Liver (tissue), 9 donors: Measurements from ENCODE around the gene SURF1. TPM values are rescaled to one million over a fixed set of nuclear protein-coding genes. Genes with fewer than 3 reads are reported as not detected.

ENCODE experiments used
- DNase-seq: peaks from one replicate; pipeline ENCODE4 v3.0.0-alpha.2; 2017; ENCODE audit warnings: low spot score
- H3K27ac ChIP-seq, 2 donors: one replicate each; pipeline ENCODE4 v1.7.0; 2013; ENCODE audit warnings: inconsistent platforms in 2 of 2, low read length in 2 of 2, control low read depth in 1 of 2, low read depth in 1 of 2, mild to moderate bottlenecking in 1 of 2
- H3K27me3 ChIP-seq, 4 donors: one replicate each; pipeline versions ENCODE4 v1.6.1 to v1.7.0; 2013; ENCODE audit warnings: low read length in 3 of 4, inconsistent platforms in 1 of 4, mild to moderate bottlenecking in 1 of 4, moderate library complexity in 1 of 4; ENCODE audit not compliant: control insufficient read depth in 4 of 4, insufficient read depth in 4 of 4
- H3K36me3 ChIP-seq, 4 donors: one replicate each; pipeline versions ENCODE4 v1.6.1 to v1.7.0; 2013; ENCODE audit warnings: low read length in 3 of 4, mild to moderate bottlenecking in 3 of 4, low read depth in 1 of 4, moderate library complexity in 1 of 4; ENCODE audit not compliant: control insufficient read depth in 4 of 4, insufficient read depth in 3 of 4
- H3K4me1 ChIP-seq, 4 donors: one replicate each; pipeline versions ENCODE4 v1.6.1 to v1.7.0; 2013; ENCODE audit warnings: low read length in 3 of 4, mild to moderate bottlenecking in 3 of 4, moderate library complexity in 1 of 4; ENCODE audit not compliant: control insufficient read depth in 4 of 4, insufficient read depth in 4 of 4
- H3K4me3 ChIP-seq, 3 donors: one replicate each; pipeline versions ENCODE4 v1.6.1 to v1.7.0; 2013; ENCODE audit warnings: low read length in 3 of 3, control low read depth in 1 of 3, low read depth in 1 of 3, mild to moderate bottlenecking in 1 of 3
- H3K9ac ChIP-seq, 2 donors: one replicate each; pipeline ENCODE4 v1.7.0; 2013; ENCODE audit warnings: low read length in 2 of 2, mild to moderate bottlenecking in 2 of 2, moderate library complexity in 2 of 2, control low read depth in 1 of 2, low read depth in 1 of 2
- H3K9me3 ChIP-seq, 4 donors: one replicate each; pipeline versions ENCODE4 v1.6.1 to v1.7.0; 2013; ENCODE audit warnings: low read length in 3 of 4; ENCODE audit not compliant: control insufficient read depth in 4 of 4
- EGR1 ChIP-seq, 2 donors: IDR thresholded peaks; 2 replicates each; pipeline ENCODE4 v1.6.1; 2016 to 2018; ENCODE audit warnings: antibody characterized with exemption in 2 of 2, low read depth in 2 of 2
- FOXA1 ChIP-seq: IDR thresholded peaks from 2 replicates; pipeline ENCODE4 v1.6.1; 2016; ENCODE audit warnings: antibody characterized with exemption
- FOXA2 ChIP-seq: IDR thresholded peaks from 2 replicates; pipeline ENCODE4 v1.6.1; 2016; ENCODE audit warnings: antibody characterized with exemption
- GABPA ChIP-seq, 2 donors: IDR thresholded peaks in 1 of 2; conservative IDR thresholded peaks in 1 of 2; 2 replicates each; pipeline ENCODE4 v1.6.1; 2016; ENCODE audit warnings: antibody characterized with exemption in 2 of 2, mild to moderate bottlenecking in 1 of 2, moderate library complexity in 1 of 2
- HNF4A ChIP-seq, 2 donors: conservative IDR thresholded peaks; 2 replicates each; pipeline ENCODE4 v1.6.1; 2016; ENCODE audit warnings: antibody characterized with exemption in 2 of 2, mild to moderate bottlenecking in 2 of 2
- HNF4G ChIP-seq: IDR thresholded peaks from 2 replicates; pipeline ENCODE4 v1.6.1; 2016; ENCODE audit warnings: antibody characterized with exemption
- JUND ChIP-seq, 2 donors: IDR thresholded peaks; 2 replicates each; pipeline ENCODE4 v1.6.1; 2016; ENCODE audit warnings: antibody characterized with exemption in 2 of 2
- NR2F2 ChIP-seq: IDR thresholded peaks from 2 replicates; pipeline ENCODE4 v1.6.1; 2016; ENCODE audit warnings: antibody characterized with exemption
- RAD21 ChIP-seq, 2 donors: IDR thresholded peaks; 2 replicates each; pipeline ENCODE4 v1.6.1; 2016; ENCODE audit warnings: antibody characterized with exemption in 2 of 2, mild to moderate bottlenecking in 2 of 2
- RXRA ChIP-seq, 2 donors: IDR thresholded peaks; 2 replicates each; pipeline ENCODE4 v1.6.1; 2017 to 2018; ENCODE audit warnings: antibody characterized with exemption in 2 of 2, mild to moderate bottlenecking in 1 of 2
- SP1 ChIP-seq: IDR thresholded peaks from 2 replicates; pipeline ENCODE4 v1.6.1; 2018; ENCODE audit warnings: antibody characterized with exemption, mild to moderate bottlenecking
- TAF1 ChIP-seq: conservative IDR thresholded peaks from 2 replicates; pipeline ENCODE4 v1.6.1; 2016; ENCODE audit warnings: antibody characterized with exemption, mild to moderate bottlenecking
- YY1 ChIP-seq: IDR thresholded peaks from 2 replicates; pipeline ENCODE4 v1.6.1; 2016; ENCODE audit warnings: antibody characterized with exemption, mild to moderate bottlenecking
- WGBS: extraction: QIAGEN DNeasy Blood & Tissue Kit; methylation state at CpG from one replicate; pipeline ENCODE4 v1.1.7; 2013; 5-methylcytosine and 5-hydroxymethylcytosine counted together
- polyA plus RNA-seq, 2 donors: library from polyadenylated mRNA; stranded (reverse) in 1 of 2; unstranded in 1 of 2; fragments of 200-250 nt in 1 of 2; fragments of >200 nt in 1 of 2; fragmentation: Nextera tagmentation in 1 of 2; extraction: Ambion mirVana in 1 of 2; gene quantifications; one replicate each; pipeline versions ENCODE4 v1.2.1 to v1.2.3, GENCODE V29; 2013 to 2015
- total RNA-seq, 2 donors: library from RNA; depleted of rRNA; stranded (reverse); fragments of >200 nt; gene quantifications; one replicate each; pipeline ENCODE4 v1.2.3, GENCODE V29; 2014
- TF ChIP-seq, protein P1 (sequence below): IDR thresholded peaks from 2 replicates; pipeline ENCODE4 v1.6.1; 2016; ENCODE audit warnings: antibody characterized with exemption, mild to moderate bottlenecking
- TF ChIP-seq, protein P2 (sequence below): fragments of 150-350 bp; IDR thresholded peaks from 2 replicates; pipeline ENCODE4 v1.5.1; 2017; ENCODE audit warnings: improper control_type of control experiment, low read depth, low read length; ENCODE audit not compliant: missing input control
- TF ChIP-seq, protein P3 (sequence below): IDR thresholded peaks from 2 replicates; pipeline ENCODE4 v1.6.1; 2016; ENCODE audit warnings: antibody characterized with exemption
- TF ChIP-seq, protein P4 (sequence below): IDR thresholded peaks from 2 replicates; pipeline ENCODE4 v1.6.1; 2016; ENCODE audit warnings: antibody characterized with exemption
- TF ChIP-seq, protein P5 (sequence below): IDR thresholded peaks from 2 replicates; pipeline ENCODE4 v1.6.1; 2016; ENCODE audit warnings: antibody characterized with exemption
- donor health status: healthy.
- donor health status: healthy.
- donor health status: healthy.
- donor health status: healthy.
- donor health status: healthy.

Gene SURF1
- total and polyA plus RNA-seq, 4 donors, result 20.7 to 106 (median 50.5) TPM

DNA sequence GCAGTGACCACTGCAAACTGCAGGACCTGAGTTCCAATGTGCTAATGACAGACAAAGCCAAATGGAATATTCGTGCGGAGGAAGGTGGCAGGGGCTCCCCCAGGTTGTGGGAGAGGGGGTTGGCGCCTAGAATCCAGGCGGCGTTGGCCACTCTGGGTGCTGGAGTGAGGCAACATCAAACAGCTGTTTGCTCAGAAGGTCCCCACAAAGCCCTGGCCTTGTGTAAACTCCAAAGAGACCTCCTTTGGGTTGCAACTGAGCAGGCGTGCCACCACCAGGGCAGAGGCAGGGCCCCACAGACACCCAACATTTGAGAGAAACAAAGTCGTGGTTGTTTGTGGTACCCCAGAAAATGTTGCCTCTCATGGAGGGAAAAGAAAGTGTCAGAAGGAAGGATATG is 34.4 kb upstream of the SURF1 start:
- H3K27me3 ChIP-seq, result no peaks in the 10 kb centered on the region
- no peaks in the 10 kb centered on the region for H3K9me3 ChIP-seq
- no peak for DNase-seq
- H3K36me3 ChIP-seq, result no peaks in the 10 kb centered on the region
- WGBS, result 80% methylated on average over 7 of the region's 7 CpGs
- H3K9ac ChIP-seq, result no peak overlapping the region
- no peak overlapping the region for H3K4me3 ChIP-seq
- H3K27ac ChIP-seq, result no peak overlapping the region
- H3K4me1 ChIP-seq, result no peaks in the 10 kb centered on the region
- TF ChIP-seq, protein P1, sequence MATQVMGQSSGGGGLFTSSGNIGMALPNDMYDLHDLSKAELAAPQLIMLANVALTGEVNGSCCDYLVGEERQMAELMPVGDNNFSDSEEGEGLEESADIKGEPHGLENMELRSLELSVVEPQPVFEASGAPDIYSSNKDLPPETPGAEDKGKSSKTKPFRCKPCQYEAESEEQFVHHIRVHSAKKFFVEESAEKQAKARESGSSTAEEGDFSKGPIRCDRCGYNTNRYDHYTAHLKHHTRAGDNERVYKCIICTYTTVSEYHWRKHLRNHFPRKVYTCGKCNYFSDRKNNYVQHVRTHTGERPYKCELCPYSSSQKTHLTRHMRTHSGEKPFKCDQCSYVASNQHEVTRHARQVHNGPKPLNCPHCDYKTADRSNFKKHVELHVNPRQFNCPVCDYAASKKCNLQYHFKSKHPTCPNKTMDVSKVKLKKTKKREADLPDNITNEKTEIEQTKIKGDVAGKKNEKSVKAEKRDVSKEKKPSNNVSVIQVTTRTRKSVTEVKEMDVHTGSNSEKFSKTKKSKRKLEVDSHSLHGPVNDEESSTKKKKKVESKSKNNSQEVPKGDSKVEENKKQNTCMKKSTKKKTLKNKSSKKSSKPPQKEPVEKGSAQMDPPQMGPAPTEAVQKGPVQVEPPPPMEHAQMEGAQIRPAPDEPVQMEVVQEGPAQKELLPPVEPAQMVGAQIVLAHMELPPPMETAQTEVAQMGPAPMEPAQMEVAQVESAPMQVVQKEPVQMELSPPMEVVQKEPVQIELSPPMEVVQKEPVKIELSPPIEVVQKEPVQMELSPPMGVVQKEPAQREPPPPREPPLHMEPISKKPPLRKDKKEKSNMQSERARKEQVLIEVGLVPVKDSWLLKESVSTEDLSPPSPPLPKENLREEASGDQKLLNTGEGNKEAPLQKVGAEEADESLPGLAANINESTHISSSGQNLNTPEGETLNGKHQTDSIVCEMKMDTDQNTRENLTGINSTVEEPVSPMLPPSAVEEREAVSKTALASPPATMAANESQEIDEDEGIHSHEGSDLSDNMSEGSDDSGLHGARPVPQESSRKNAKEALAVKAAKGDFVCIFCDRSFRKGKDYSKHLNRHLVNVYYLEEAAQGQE, result no peak
- TF ChIP-seq HNF4G (no peak), HNF4A (conservative IDR thresholded peaks at IDR 0.05) (no peak), RAD21 (IDR thresholded peaks at IDR 0.05) (no peak), EGR1 (IDR thresholded peaks at IDR 0.05; ENCODE audit: low read depth in 2 of 2) (no peak), SP1 (no peak), JUND (IDR thresholded peaks at IDR 0.05) (no peak), NR2F2 (no peak), TAF1 (no peak), GABPA (IDR thresholded peaks at IDR 0.05 in 1 of 2, conservative IDR thresholded peaks at IDR 0.05 in 1 of 2) (no peak), FOXA2 (no peak), FOXA1 (no peak), RXRA (IDR thresholded peaks at IDR 0.05) (no peak), YY1 (no peak)
- TF ChIP-seq, protein P2, sequence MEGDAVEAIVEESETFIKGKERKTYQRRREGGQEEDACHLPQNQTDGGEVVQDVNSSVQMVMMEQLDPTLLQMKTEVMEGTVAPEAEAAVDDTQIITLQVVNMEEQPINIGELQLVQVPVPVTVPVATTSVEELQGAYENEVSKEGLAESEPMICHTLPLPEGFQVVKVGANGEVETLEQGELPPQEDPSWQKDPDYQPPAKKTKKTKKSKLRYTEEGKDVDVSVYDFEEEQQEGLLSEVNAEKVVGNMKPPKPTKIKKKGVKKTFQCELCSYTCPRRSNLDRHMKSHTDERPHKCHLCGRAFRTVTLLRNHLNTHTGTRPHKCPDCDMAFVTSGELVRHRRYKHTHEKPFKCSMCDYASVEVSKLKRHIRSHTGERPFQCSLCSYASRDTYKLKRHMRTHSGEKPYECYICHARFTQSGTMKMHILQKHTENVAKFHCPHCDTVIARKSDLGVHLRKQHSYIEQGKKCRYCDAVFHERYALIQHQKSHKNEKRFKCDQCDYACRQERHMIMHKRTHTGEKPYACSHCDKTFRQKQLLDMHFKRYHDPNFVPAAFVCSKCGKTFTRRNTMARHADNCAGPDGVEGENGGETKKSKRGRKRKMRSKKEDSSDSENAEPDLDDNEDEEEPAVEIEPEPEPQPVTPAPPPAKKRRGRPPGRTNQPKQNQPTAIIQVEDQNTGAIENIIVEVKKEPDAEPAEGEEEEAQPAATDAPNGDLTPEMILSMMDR, result no peak
- TF ChIP-seq, protein P3, sequence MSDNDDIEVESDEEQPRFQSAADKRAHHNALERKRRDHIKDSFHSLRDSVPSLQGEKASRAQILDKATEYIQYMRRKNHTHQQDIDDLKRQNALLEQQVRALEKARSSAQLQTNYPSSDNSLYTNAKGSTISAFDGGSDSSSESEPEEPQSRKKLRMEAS, result no peak
- TF ChIP-seq, protein P4, sequence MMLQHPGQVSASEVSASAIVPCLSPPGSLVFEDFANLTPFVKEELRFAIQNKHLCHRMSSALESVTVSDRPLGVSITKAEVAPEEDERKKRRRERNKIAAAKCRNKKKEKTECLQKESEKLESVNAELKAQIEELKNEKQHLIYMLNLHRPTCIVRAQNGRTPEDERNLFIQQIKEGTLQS, result no peak
- TF ChIP-seq, protein P5, sequence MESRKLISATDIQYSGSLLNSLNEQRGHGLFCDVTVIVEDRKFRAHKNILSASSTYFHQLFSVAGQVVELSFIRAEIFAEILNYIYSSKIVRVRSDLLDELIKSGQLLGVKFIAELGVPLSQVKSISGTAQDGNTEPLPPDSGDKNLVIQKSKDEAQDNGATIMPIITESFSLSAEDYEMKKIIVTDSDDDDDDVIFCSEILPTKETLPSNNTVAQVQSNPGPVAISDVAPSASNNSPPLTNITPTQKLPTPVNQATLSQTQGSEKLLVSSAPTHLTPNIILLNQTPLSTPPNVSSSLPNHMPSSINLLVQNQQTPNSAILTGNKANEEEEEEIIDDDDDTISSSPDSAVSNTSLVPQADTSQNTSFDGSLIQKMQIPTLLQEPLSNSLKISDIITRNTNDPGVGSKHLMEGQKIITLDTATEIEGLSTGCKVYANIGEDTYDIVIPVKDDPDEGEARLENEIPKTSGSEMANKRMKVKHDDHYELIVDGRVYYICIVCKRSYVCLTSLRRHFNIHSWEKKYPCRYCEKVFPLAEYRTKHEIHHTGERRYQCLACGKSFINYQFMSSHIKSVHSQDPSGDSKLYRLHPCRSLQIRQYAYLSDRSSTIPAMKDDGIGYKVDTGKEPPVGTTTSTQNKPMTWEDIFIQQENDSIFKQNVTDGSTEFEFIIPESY, result no peak
